ENCODE measurements around the gene AXIN1. TPM values are rescaled to one million over a fixed set of nuclear protein-coding genes. Genes with fewer than 3 reads are reported as not detected.
"Not testable (repeated sequence)": the region's sequence is repeated elsewhere in the genome, so short reads cannot be mapped to it uniquely, and the experiment has no call there.

AXIN1 gene
- total and polyA plus RNA-seq, 8 donors, result 11.7 to 69.2 (median 17.4) TPM

DNA sequence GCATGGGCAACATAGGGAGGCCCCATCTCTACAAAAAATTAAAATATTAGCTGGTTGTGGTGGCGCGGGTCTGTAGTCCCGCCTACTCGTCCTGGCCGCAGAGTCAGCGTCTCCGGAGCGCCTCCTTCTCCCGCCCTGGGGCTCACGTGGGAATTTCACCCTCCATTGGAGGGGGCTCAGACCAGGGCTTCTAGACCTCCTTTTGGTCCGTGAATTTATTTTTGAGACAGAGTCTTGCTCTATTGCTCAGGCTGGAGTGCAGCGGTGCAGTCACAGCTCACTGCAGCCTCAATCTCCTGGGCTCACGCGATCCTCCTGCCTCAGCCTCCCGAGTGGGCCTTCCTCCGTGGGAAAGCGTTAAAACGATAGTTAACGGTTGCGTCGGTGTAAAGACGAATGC lies 44.1 kb upstream of the AXIN1 start:
- Histone ChIP-seq H3K9me3 (no peaks in the 10 kb centered on the region), H3K4me1 (peaks cover 24 to 46% (median 37%) of the 10 kb centered on the region in 4 donors), H3K27ac (peak overlapping the region; percentile 60 to 90 (median 75)), H3K27me3 (no peaks in the 10 kb centered on the region), H3K4me3 (peak overlapping the region; percentile 62 to 89 (median 76)), H3K36me3 (peaks cover 0 to 15% (median 8%) of the 10 kb centered on the region in 4 donors)
- intact Hi-C loops (cut with DNase I; ENCODE audit: low total_unique reads), result no loop called here
- 2 to 5% (median 4%) methylated on average over 22 of the region's 22 CpGs for WGBS, 5 donors
- peak in 1 of 2 donors; percentile 78 for DNase-seq
- TF ChIP-seq POLR2AphosphoS5 (IDR thresholded peaks at IDR 0.05), result peak in 1 of 3 donors; percentile 4
- TF ChIP-seq EP300 (IDR thresholded peaks at IDR 0.05), result no peak

DNA sequence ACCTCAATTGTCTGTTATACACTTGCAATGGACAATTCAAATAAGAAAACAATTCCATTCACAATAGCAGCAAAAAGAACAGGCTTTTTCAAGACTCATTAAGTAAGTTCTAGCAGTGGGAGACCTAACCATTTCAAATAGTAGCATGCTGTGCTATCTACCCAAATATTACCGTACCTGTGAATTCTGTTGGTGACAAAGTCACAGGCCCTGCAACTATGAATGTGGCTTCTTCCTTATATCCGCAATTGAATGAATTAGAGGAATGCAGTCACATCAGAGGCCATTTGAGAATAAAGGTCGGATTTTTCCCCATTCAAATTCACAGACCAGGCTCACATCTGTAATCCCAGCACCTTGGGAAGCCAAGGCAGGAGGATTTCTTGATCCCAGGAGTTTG lies 43.7 kb upstream of the AXIN1 start:
- peak overlapping the region; percentile 60 to 90 (median 75) for H3K27ac ChIP-seq
- peaks cover 0 to 15% (median 8%) of the 10 kb centered on the region in 4 donors for H3K36me3 ChIP-seq
- no peaks in the 10 kb centered on the region for H3K27me3 ChIP-seq
- peak overlapping the region; percentile 62 to 89 (median 76) for H3K4me3 ChIP-seq
- no peak for DNase-seq
- WGBS, 5 donors, result 17 to 37% (median 20%) methylated on average over 3 of the region's 3 CpGs
- intact Hi-C loops (cut with DNase I; ENCODE audit: low total_unique reads), result no loop called here
- H3K9me3 ChIP-seq, result no peaks in the 10 kb centered on the region
- no peak for TF ChIP-seq EP300 (IDR thresholded peaks at IDR 0.05)
- no peak for TF ChIP-seq CTCF (IDR thresholded peaks at IDR 0.05)
- no peak for TF ChIP-seq POLR2AphosphoS5 (IDR thresholded peaks at IDR 0.05)
- TF ChIP-seq POLR2A (IDR thresholded peaks at IDR 0.05), result no peak
- peaks cover 24 to 46% (median 37%) of the 10 kb centered on the region in 4 donors for H3K4me1 ChIP-seq

- no peak for DNase-seq
- Histone ChIP-seq H3K27ac (no peak overlapping the region), H3K4me1 (peaks cover 16 to 32% (median 24%) of the 10 kb centered on the region in 4 donors), H3K4me3 (no peak overlapping the region), H3K36me3 (no peaks in the 10 kb centered on the region), H3K9me3 (no peaks in the 10 kb centered on the region), H3K27me3 (no peaks in the 10 kb centered on the region)
- intact Hi-C loops (cut with DNase I; ENCODE audit: low total_unique reads), result no loop called here
- TF ChIP-seq POLR2A (IDR thresholded peaks at IDR 0.05) (no peak), CTCF (IDR thresholded peaks at IDR 0.05) (no peak), EP300 (IDR thresholded peaks at IDR 0.05) (no peak), POLR2AphosphoS5 (IDR thresholded peaks at IDR 0.05) (no peak)
- 79 to 92% (median 90%) methylated on average over 7 of the region's 7 CpGs for WGBS, 5 donors
Measured at GRCh38 chr16:392450-393030, 40.0 kb upstream of the AXIN1 start.

DNA sequence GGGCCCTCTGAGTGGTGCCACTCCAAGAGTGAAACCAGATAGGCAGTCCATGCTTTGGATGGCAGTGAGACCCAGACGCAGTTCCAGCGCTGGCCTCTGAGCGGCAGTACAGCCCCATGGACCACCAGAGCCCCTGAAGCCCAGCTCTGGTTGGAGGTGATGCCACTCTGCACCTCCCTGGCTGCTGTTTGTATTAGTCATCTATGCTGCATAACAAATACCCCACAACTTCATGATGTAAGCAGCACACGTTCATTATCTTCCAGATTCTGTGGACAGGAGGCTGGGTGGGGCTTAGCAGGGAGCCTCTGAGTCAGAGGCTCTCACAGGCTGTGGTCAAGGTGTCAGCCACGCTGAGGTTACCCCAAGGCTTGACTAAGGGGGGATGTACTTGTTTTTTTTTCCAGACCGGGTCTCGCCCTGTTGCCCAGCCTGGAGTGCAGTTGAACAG lies 39.4 kb upstream of the AXIN1 start:
- no peaks in the 10 kb centered on the region for H3K36me3 ChIP-seq
- TF ChIP-seq CTCF (IDR thresholded peaks at IDR 0.05), result peak in 5 of 7 experiments; percentile 33 to 71 (median 55)
- no peak for TF ChIP-seq EP300 (IDR thresholded peaks at IDR 0.05)
- no peaks in the 10 kb centered on the region for H3K27me3 ChIP-seq
- H3K4me1 ChIP-seq, result peaks cover 12 to 39% (median 27%) of the 10 kb centered on the region in 4 donors
- 64 to 72% (median 67%) methylated on average over 7 of the region's 7 CpGs for WGBS, 5 donors
- no peaks in the 10 kb centered on the region for H3K9me3 ChIP-seq
- no peak overlapping the region for H3K27ac ChIP-seq
- intact Hi-C loops (cut with DNase I; ENCODE audit: low total_unique reads), result no loop called here
- peak; percentile 60 to 70 for DNase-seq
- no peak overlapping the region for H3K4me3 ChIP-seq

DNA sequence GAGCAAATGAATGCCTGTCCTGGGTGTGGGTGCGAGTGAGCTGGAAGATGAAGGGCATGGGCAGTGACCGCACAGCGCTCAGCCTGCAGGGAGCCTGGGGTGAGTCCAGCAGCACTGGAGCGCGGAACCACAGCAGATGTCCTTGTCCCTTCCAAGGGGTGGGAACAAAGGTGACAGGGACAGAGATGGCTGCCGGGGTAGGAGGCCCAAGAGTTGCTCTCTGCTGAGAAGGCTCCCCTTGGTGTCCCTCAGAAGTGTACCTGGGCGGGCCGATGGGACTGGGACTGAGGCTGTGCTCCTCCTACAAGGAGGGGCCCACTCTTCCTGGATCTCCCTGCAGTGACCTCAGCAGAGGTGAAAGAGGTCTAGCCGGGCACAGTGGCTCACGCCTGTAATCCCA lies 36.8 kb upstream of the AXIN1 start:
- H3K4me1 ChIP-seq, result peaks cover 4 to 36% (median 21%) of the 10 kb centered on the region in 4 donors
- H3K27ac ChIP-seq, result peak overlapping the region in 1 of 5 donors; percentile 76
- intact Hi-C loops (cut with DNase I; ENCODE audit: low total_unique reads), result no loop called here
- no peak overlapping the region for H3K4me3 ChIP-seq
- DNase-seq, result peak in 1 of 2 donors; percentile 34
- no peaks in the 10 kb centered on the region for H3K27me3 ChIP-seq
- TF ChIP-seq EP300 (IDR thresholded peaks at IDR 0.05) (no peak), POLR2AphosphoS5 (IDR thresholded peaks at IDR 0.05) (no peak), CTCF (IDR thresholded peaks at IDR 0.05) (no peak), POLR2A (IDR thresholded peaks at IDR 0.05) (no peak)
- H3K9me3 ChIP-seq, result no peaks in the 10 kb centered on the region
- no peaks in the 10 kb centered on the region for H3K36me3 ChIP-seq
- 74 to 94% (median 83%) methylated on average over 9 to 10 of the region's 10 CpGs for WGBS, 5 donors

GRCh38 chr16:387761-388666 lies 35.5 kb upstream of the AXIN1 start:
- WGBS, 5 donors, result 21 to 49% (median 25%) methylated on average over 20 of the region's 20 CpGs
- H3K27me3 ChIP-seq; H3K4me3 ChIP-seq; intact Hi-C loops (cut with DNase I; ENCODE audit: low total_unique reads); H3K9me3 ChIP-seq; H3K36me3 ChIP-seq: not testable (repeated sequence)
- H3K4me1 ChIP-seq, result peaks cover 17 to 50% (median 34%) of the 10 kb centered on the region in 4 donors
- peak overlapping the region in 4 of 5 donors; percentile 31 to 76 (median 51) for H3K27ac ChIP-seq
- DNase-seq, result peak in 1 of 2 donors; percentile 65
